Ascending aorta (tissue), 2 donors: Measurements from ENCODE around the gene INPP5D. TPM values are rescaled to one million over a fixed set of nuclear protein-coding genes. Genes with fewer than 3 reads are reported as not detected.

Experiments used
- DNase-seq, 2 donors: peaks; one replicate each; pipeline ENCODE4 v3.0.0-alpha.2; 2019; ENCODE audit warnings: low spot score in 2 of 2
- H3K27ac ChIP-seq, 2 donors: fragments of 200-600 bp; sonication (generic); one replicate each; pipeline ENCODE4 v1.5.1; 2016 to 2017; ENCODE audit warnings: mild to moderate bottlenecking in 1 of 2
- H3K27me3 ChIP-seq: fragments of 200-600 bp; sonication (generic); one replicate; pipeline ENCODE4 v1.5.1; 2017
- H3K36me3 ChIP-seq, 2 donors: fragments of 200-600 bp; sonication (generic); one replicate each; pipeline ENCODE4 v1.5.1; 2016
- H3K4me1 ChIP-seq, 2 donors: fragments of 200-600 bp; sonication (generic); one replicate each; pipeline ENCODE4 v1.5.1; 2016 to 2017; ENCODE audit warnings: mild to moderate bottlenecking in 1 of 2
- H3K4me3 ChIP-seq, 2 donors: fragments of 200-600 bp; sonication (generic); one replicate each; pipeline ENCODE4 v1.5.1; 2016 to 2017; ENCODE audit warnings: mild to moderate bottlenecking in 1 of 2
- H3K9me3 ChIP-seq, 2 donors: fragments of 200-600 bp; sonication (generic); one replicate each; pipeline ENCODE4 v1.5.1; 2016
- intact Hi-C: fragments of 100-400 bp; cut with DNase I; formaldehyde crosslinking; loops from one replicate; pipeline ENCODE4 v1.15.1; 2023
- total RNA-seq: library from RNA; depleted of rRNA; stranded (reverse); fragments of >200 nt; gene quantifications from one replicate; pipeline ENCODE4 v1.1.0, GENCODE V29; 2016
- TF ChIP-seq, protein P1 (sequence below), 3 experiments: fragments of 200-600 bp in 2 of 3; fragments of 450-650 bp in 1 of 3; sonication (generic) in 2 of 3; IDR thresholded peaks; one replicate each; pipeline ENCODE4 v1.5.1; 2016 to 2019; ENCODE audit warnings: antibody characterized with exemption in 3 of 3, mild to moderate bottlenecking in 1 of 3, moderate library complexity in 1 of 3

The INPP5D gene
- total RNA-seq, 1 donor from 2014 or later: 21.7 TPM

DNA sequence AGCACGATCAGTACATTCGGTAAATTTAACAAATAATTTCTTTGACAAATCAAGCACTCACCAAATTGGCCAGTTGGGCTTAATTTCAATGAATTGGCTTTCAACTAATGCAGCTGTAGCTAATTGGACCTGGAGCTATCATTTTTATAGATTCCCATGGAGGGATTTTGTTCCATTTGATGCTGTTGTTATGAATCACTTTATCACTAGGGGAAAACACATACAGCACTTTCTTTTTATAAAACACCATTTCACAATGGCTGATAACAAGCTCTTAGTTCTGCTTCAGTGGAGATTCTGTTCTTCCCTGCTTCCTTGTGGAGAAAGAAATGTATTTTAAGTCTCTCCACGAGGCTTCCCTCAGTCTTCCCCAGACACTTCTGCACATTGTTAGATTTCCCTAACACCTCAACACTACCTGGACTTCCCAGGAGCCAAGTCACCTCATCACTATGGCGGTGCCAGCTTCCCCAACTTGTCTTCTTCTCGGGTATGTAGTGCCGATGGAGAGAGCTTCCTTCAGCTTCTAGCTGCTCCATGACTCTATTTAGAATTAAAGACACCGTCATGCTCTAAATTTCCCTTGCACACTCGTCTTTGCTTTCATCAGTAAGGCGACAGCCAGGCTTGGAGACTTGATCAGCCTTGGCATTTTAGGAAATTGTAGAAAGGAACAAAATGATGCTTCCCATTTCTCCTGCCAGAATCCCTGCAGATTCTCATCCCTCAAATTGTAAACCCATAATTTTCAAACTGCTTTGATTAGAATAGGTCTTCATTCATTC, 72.0 kb downstream of the INPP5D start:
- Histone ChIP-seq H3K9me3 (no peaks in the 10 kb centered on the region), H3K27ac (no peak overlapping the region), H3K4me1 (no peaks in the 10 kb centered on the region), H3K27me3 (no peaks in the 10 kb centered on the region), H3K36me3 (no peaks in the 10 kb centered on the region), H3K4me3 (no peak overlapping the region)
- intact Hi-C loops: no loop called here
- TF ChIP-seq, protein P1, sequence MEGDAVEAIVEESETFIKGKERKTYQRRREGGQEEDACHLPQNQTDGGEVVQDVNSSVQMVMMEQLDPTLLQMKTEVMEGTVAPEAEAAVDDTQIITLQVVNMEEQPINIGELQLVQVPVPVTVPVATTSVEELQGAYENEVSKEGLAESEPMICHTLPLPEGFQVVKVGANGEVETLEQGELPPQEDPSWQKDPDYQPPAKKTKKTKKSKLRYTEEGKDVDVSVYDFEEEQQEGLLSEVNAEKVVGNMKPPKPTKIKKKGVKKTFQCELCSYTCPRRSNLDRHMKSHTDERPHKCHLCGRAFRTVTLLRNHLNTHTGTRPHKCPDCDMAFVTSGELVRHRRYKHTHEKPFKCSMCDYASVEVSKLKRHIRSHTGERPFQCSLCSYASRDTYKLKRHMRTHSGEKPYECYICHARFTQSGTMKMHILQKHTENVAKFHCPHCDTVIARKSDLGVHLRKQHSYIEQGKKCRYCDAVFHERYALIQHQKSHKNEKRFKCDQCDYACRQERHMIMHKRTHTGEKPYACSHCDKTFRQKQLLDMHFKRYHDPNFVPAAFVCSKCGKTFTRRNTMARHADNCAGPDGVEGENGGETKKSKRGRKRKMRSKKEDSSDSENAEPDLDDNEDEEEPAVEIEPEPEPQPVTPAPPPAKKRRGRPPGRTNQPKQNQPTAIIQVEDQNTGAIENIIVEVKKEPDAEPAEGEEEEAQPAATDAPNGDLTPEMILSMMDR (IDR thresholded peaks at IDR 0.05): no peak
- DNase-seq: no peak

- TF ChIP-seq, protein P1 (IDR thresholded peaks at IDR 0.05): no peak
- intact Hi-C loops: no loop called here
- no peak overlapping the region for H3K4me3 ChIP-seq
Observed at GRCh38 chr2:233133239-233133638, 73.1 kb downstream of the INPP5D start.

DNA sequence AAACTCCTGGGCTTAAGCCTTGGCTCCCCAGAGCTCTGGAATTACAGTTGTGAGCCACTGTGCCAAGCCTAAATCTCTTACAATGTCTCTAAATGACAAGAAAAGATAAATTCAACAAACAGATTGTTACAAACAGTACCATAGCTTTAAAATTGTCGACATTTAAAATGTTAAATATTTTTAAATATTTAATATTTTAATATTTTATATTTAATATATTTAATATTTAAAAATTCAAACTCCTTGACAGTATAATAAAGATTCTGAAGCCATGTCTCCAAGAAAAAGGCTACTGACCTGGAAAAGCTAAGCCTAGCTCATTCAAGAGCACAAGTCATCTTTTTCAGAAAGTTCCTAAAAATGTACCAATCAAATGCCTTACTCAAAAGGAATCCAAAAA, 75.3 kb downstream of the INPP5D start:
- H3K27me3 ChIP-seq: no peaks in the 10 kb centered on the region
- DNase-seq: no peak

More at GRCh38 chr2:233133239-233133638, 73.1 kb downstream of the INPP5D start:
- DNase-seq: no peak
- no peaks in the 10 kb centered on the region for H3K27me3 ChIP-seq
- no peaks in the 10 kb centered on the region for H3K4me1 ChIP-seq
- no peaks in the 10 kb centered on the region for H3K9me3 ChIP-seq
- no peak overlapping the region for H3K27ac ChIP-seq
- H3K36me3 ChIP-seq: no peaks in the 10 kb centered on the region

GRCh38 chr2:233137040-233137439, 76.9 kb downstream of the INPP5D start:
- intact Hi-C loops: no loop called here
- TF ChIP-seq, protein P1 (IDR thresholded peaks at IDR 0.05): no peak

More for the DNA sequence above, 75.3 kb downstream of the INPP5D start:
- H3K4me3 ChIP-seq: no peak overlapping the region
- no peaks in the 10 kb centered on the region for H3K36me3 ChIP-seq
- H3K4me1 ChIP-seq: no peaks in the 10 kb centered on the region
- H3K27ac ChIP-seq: no peak overlapping the region
- TF ChIP-seq, protein P1 (IDR thresholded peaks at IDR 0.05): no peak
- intact Hi-C loops: no loop called here
- no peaks in the 10 kb centered on the region for H3K9me3 ChIP-seq

GRCh38 chr2:233140077-233140585, 80.0 kb downstream of the INPP5D start:
- DNase-seq: no peak
- Histone ChIP-seq H3K4me3 (no peak overlapping the region), H3K36me3 (no peaks in the 10 kb centered on the region), H3K4me1 (no peaks in the 10 kb centered on the region), H3K27ac (no peak overlapping the region), H3K27me3 (no peaks in the 10 kb centered on the region), H3K9me3 (no peaks in the 10 kb centered on the region)
- intact Hi-C loops: no loop called here
- TF ChIP-seq, protein P1 (IDR thresholded peaks at IDR 0.05): no peak

More at GRCh38 chr2:233137040-233137439, 76.9 kb downstream of the INPP5D start:
- Histone ChIP-seq H3K9me3 (no peaks in the 10 kb centered on the region), H3K27me3 (no peaks in the 10 kb centered on the region), H3K36me3 (no peaks in the 10 kb centered on the region), H3K4me3 (no peak overlapping the region), H3K27ac (no peak overlapping the region), H3K4me1 (no peaks in the 10 kb centered on the region)
- DNase-seq: no peak
